ENCODE measurements around the gene INO80C.

INO80C gene

GRCh38 chr18:35436076-35436649, 61.6 kb downstream of the INO80C start:
- H3K27ac ChIP-seq, result no peak overlapping the region
- no peaks in the 10 kb centered on the region for H3K36me3 ChIP-seq
- no peaks in the 10 kb centered on the region for H3K27me3 ChIP-seq (ENCODE audit: insufficient read depth, low read depth, severe bottlenecking)

DNA sequence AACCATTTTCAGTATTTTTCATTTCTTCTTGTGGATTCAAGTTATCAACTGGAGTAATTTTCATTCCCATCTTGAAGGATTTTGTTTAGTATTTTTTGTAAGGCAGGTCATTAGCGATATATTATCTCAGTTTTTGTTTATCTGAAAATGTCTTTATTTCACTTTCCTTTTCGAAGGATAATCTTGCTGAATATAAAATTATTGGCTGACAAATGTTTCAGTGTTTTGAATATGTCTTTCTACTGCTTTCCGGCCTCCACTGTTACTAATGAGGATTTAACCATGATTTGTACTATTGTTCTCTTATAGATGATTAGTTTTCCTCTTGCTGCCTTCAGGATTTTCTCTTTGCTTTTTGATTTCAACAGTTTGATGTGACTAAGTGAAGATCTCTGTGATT, 62.4 kb downstream of the INO80C start:
- Histone ChIP-seq H3K9me3 (ENCODE audit: severe bottlenecking) (no peaks in the 10 kb centered on the region), H3K27ac (no peak overlapping the region), H3K4me3 (ENCODE audit: low read depth, low read length) (no peak overlapping the region), H3K27me3 (ENCODE audit: insufficient read depth, low read depth, severe bottlenecking) (no peaks in the 10 kb centered on the region), H3K36me3 (no peaks in the 10 kb centered on the region)
- no peak for DNase-seq
- no peak for TF ChIP-seq CTCF (IDR thresholded peaks at IDR 0.05; ENCODE audit: low read depth, low read length)

More at GRCh38 chr18:35436076-35436649, 61.6 kb downstream of the INO80C start:
- TF ChIP-seq CTCF (IDR thresholded peaks at IDR 0.05; ENCODE audit: low read depth, low read length), result no peak
- Histone ChIP-seq H3K4me3 (ENCODE audit: low read depth, low read length) (no peak overlapping the region), H3K9me3 (ENCODE audit: severe bottlenecking) (no peaks in the 10 kb centered on the region)
- DNase-seq, result no peak

DNA sequence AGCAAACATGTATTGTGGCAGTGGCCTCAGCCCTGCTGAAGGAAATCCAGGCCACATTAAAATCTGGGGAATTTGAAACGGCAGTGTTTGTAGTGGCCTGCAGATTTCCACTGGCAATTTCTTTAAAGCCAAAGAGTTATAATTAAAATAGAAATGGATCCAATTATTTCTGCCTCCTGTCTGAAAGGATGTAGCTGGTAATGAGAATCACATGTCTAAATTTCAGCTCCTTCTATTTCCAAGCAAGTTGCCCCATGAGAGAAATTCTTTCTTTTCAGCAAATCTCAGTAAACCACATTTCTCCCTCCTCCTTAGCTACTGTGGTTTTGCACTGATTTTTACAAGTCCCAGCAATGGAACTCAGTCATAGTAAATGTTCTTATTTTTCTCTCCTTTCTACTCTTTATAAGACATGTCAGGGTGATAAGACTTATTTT, 65.2 kb downstream of the INO80C start:
- no peak overlapping the region for H3K27ac ChIP-seq
- no peaks in the 10 kb centered on the region for H3K36me3 ChIP-seq
- H3K4me3 ChIP-seq (ENCODE audit: low read depth, low read length), result no peak overlapping the region
- TF ChIP-seq CTCF (IDR thresholded peaks at IDR 0.05; ENCODE audit: low read depth, low read length), result no peak
- no peaks in the 10 kb centered on the region for H3K9me3 ChIP-seq (ENCODE audit: severe bottlenecking)
- H3K27me3 ChIP-seq (ENCODE audit: insufficient read depth, low read depth, severe bottlenecking), result no peaks in the 10 kb centered on the region
- no peak for DNase-seq

DNA sequence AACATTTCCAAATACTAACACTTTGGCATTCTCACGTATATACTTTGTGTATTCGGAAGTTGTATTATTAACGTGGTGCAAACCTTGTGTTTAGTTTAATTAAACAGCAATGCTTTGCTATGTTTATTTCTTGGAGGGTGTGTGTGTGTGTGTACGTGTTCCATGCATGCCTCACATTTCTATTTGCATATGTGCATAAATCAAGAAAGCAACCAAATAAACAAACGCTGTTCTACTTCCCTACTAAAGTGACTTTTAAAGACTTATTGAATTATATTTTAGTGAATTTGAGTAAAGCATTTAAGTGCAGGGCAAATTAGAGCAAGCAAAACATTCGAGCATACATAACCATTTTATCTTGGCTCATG, 66.4 kb downstream of the INO80C start:
- H3K27ac ChIP-seq, result no peak overlapping the region
- DNase-seq, result no peak
- TF ChIP-seq CTCF (IDR thresholded peaks at IDR 0.05; ENCODE audit: low read depth, low read length), result no peak
- no peaks in the 10 kb centered on the region for H3K9me3 ChIP-seq (ENCODE audit: severe bottlenecking)
- no peaks in the 10 kb centered on the region for H3K27me3 ChIP-seq (ENCODE audit: insufficient read depth, low read depth, severe bottlenecking)
- no peaks in the 10 kb centered on the region for H3K36me3 ChIP-seq
- H3K4me3 ChIP-seq (ENCODE audit: low read depth, low read length), result no peak overlapping the region

DNA sequence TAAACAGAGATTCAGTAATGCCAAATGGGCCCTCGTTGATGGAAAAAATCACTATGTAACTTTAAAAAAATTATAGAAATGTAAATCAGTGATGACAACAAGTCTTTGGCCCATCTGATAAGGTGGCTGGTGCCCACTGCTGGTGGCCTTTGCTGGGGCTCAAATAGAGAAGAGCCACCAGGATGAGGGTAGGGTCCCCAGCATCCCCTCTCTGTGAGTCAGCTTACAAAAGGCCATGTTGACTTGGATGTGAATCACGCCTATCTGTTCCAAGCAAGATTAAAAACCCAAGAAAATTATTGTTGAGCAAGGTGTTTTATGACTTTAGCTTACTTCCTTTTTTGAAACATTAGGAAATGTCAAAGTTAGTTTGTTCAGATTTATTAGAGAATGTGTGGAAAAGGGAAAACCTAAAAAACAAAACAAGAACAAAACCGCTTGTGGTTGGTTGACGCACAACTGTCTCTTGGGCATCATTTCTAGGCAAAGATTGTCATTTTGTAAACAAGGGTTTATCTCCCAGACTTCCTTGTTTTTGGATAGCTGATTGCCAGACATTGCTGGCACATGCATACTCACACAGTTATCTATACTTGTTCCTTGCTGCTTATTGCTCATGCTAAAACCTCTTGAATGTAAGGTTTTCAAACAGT, 66.9 kb downstream of the INO80C start:
- TF ChIP-seq CTCF (IDR thresholded peaks at IDR 0.05; ENCODE audit: low read depth, low read length), result no peak
- Histone ChIP-seq H3K27me3 (ENCODE audit: insufficient read depth, low read depth, severe bottlenecking) (no peaks in the 10 kb centered on the region), H3K9me3 (ENCODE audit: severe bottlenecking) (no peaks in the 10 kb centered on the region), H3K36me3 (no peaks in the 10 kb centered on the region), H3K4me3 (ENCODE audit: low read depth, low read length) (no peak overlapping the region), H3K27ac (no peak overlapping the region)
- no peak for DNase-seq

DNA sequence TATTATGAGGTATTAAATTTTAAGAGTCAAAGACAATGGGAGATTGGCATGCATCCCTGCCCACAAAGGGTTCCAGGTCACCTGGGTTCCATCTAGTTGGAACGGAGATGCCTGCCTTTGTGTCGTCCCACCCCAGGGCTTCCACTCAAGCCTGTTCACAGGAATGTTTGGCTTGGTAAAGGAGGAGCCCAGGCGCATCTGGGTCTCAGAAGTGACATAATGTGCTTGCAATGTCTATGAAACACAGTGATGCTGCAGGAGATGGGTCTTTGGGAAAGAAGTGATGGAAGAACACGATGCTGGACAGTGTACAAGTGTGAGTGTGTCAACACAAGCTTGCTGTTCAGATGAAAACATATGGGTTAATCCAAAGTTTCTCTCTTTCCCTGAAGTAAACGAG, 71.0 kb downstream of the INO80C start:
- H3K4me3 ChIP-seq (ENCODE audit: low read depth, low read length), result no peak overlapping the region
- no peak for DNase-seq
- H3K9me3 ChIP-seq (ENCODE audit: severe bottlenecking), result no peaks in the 10 kb centered on the region
- no peak for TF ChIP-seq CTCF (IDR thresholded peaks at IDR 0.05; ENCODE audit: low read depth, low read length)
- no peak overlapping the region for H3K27ac ChIP-seq
- no peaks in the 10 kb centered on the region for H3K27me3 ChIP-seq (ENCODE audit: insufficient read depth, low read depth, severe bottlenecking)
- no peaks in the 10 kb centered on the region for H3K36me3 ChIP-seq
